ENCODE measurements around the gene ASPA. TPM values are rescaled to one million over a fixed set of nuclear protein-coding genes. Genes with fewer than 3 reads are reported as not detected.

Gene ASPA
- total and polyA plus RNA-seq, 10 of the 15 experiments (the other 5 are each of a cell fraction or from before 2014, with no cell fraction given), result 0.04 to 0.30 TPM; not detected in 8

- Histone ChIP-seq H3K36me3 (ENCODE audit: control insufficient read depth in 2 of 2, insufficient read depth in 2 of 2, low read length in 1 of 2) (no peaks in the 10 kb centered on the region), H3K9ac (ENCODE audit: control insufficient read depth, insufficient read depth, low read length) (no peak overlapping the region), H3K4me3 (no peak overlapping the region), H3K9me3 (replicated peaks; ENCODE audit: control insufficient read depth, insufficient read depth, low read length) (no peaks in the 10 kb centered on the region), H3K4me2 (ENCODE audit: control insufficient read depth, insufficient read depth) (no peak overlapping the region), H3K27ac (ENCODE audit: control insufficient read depth, insufficient read depth) (no peak overlapping the region), H4K20me1 (ENCODE audit: control insufficient read depth, insufficient read depth) (no peaks in the 10 kb centered on the region), H2AFZ (ENCODE audit: control insufficient read depth, low read depth, low read length) (no peak overlapping the region), H3K27me3 (replicated peaks in 1 of 2; ENCODE audit: control insufficient read depth in 2 of 2, insufficient read depth in 2 of 2, low read length in 1 of 2) (no peaks in the 10 kb centered on the region), H3K4me1 (ENCODE audit: control insufficient read depth, insufficient read depth, low read length) (no peaks in the 10 kb centered on the region), H3K79me2 (ENCODE audit: control insufficient read depth, insufficient read depth, low read length) (no peaks in the 10 kb centered on the region)
- no peak for FAIRE-seq
- WGBS (ENCODE audit: insufficient coverage, insufficient replicate concordance, low lambda C conversion rate, missing lambda C conversion rate), result 13% methylated on average over 3 of the region's 3 CpGs
- no TSS peak for BruUV-seq (replicated peaks)
- intact Hi-C loops (cut with micrococcal nuclease; ENCODE audit: unreplicated experiment), result no loop called here
- ChIA-PET POLR2A (no interaction called here), RAD21 (ENCODE audit: unreplicated experiment) (no interaction called here), SMC1A (ENCODE audit: uncharacterized antibody, unreplicated experiment) (no interaction called here), CTCF (no interaction called here)
- DNase-seq (ENCODE audit: low read depth, low spot score), result no peak
- in situ Hi-C loops (cut with MboI), result no loop called here
- TF ChIP-seq NR2C2 (IDR thresholded peaks at IDR 0.05; ENCODE audit: borderline replicate concordance, control insufficient read depth, insufficient read length, low read depth) (no peak), KLF5 (IDR thresholded peaks at IDR 0.05; ENCODE audit: partially characterized antibody) (no peak), SREBF1 (IDR thresholded peaks at IDR 0.05; ENCODE audit: low read length) (no peak), CREB1 (IDR thresholded peaks at IDR 0.05; ENCODE audit: low read depth) (no peak), SP1 (IDR thresholded peaks at IDR 0.05; ENCODE audit: low read depth, low read length) (no peak), TCF3 (IDR thresholded peaks at IDR 0.05; ENCODE audit: borderline replicate concordance, insufficient read depth, low read depth, low read length) (no peak)
- peak; percentile 50 for ATAC-seq
Observed at GRCh38 chr17:3474212-3474611, 1.6 kb upstream of the ASPA start.

GRCh38 chr17:3475251-3475685 is 529 bp upstream of the ASPA start:
- Histone ChIP-seq H3K4me2 (ENCODE audit: control insufficient read depth, insufficient read depth) (no peak overlapping the region), H3K9ac (ENCODE audit: control insufficient read depth, insufficient read depth, low read length) (no peak overlapping the region), H4K20me1 (ENCODE audit: control insufficient read depth, insufficient read depth) (no peaks in the 10 kb centered on the region), H3K9me3 (replicated peaks; ENCODE audit: control insufficient read depth, insufficient read depth, low read length) (no peaks in the 10 kb centered on the region), H3K27ac (ENCODE audit: control insufficient read depth, insufficient read depth) (no peak overlapping the region), H3K36me3 (ENCODE audit: control insufficient read depth in 2 of 2, insufficient read depth in 2 of 2, low read length in 1 of 2) (no peaks in the 10 kb centered on the region), H3K27me3 (replicated peaks in 1 of 2; ENCODE audit: control insufficient read depth in 2 of 2, insufficient read depth in 2 of 2, low read length in 1 of 2) (peaks cover 0 to 2% of the 10 kb centered on the region in 2 experiments; a peak in 1 of 4 replicates), H3K79me2 (ENCODE audit: control insufficient read depth, insufficient read depth, low read length) (no peaks in the 10 kb centered on the region), H3K4me1 (ENCODE audit: control insufficient read depth, insufficient read depth, low read length) (no peaks in the 10 kb centered on the region), H3K4me3 (no peak overlapping the region), H2AFZ (ENCODE audit: control insufficient read depth, low read depth, low read length) (no peak overlapping the region)
- in situ Hi-C loops (cut with MboI) (no loop called here), intact Hi-C loops (cut with micrococcal nuclease; ENCODE audit: unreplicated experiment) (no loop called here)
- no TSS peak for BruUV-seq (replicated peaks)
- ChIA-PET POLR2A (no interaction called here), SMC1A (ENCODE audit: uncharacterized antibody, unreplicated experiment) (interaction anchor here (0.8 kb wide), 1 partner anchor 25 kb away, joined by 3 read pairs; no protein-coding TSS in a partner anchor), CTCF (no interaction called here), RAD21 (ENCODE audit: unreplicated experiment) (no interaction called here)
- no peak for FAIRE-seq
- TF ChIP-seq ZBTB4 (CRISPR knock-in tag; IDR thresholded peaks at IDR 0.05) (no peak), RB1 (IDR thresholded peaks at IDR 0.05; ENCODE audit: borderline replicate concordance) (no peak), SMC3 (IDR thresholded peaks at IDR 0.05; ENCODE audit: borderline replicate concordance, low read length) (no peak), IRF4 (IDR thresholded peaks at IDR 0.05; ENCODE audit: low read depth, low read length) (no peak), NRF1 (conservative IDR thresholded peaks at IDR 0.05; ENCODE audit: low read depth, low read length) (no peak), FOXK2 (IDR thresholded peaks at IDR 0.05) (no peak), CTCF (IDR thresholded peaks at IDR 0.05 in 2 of 3, conservative IDR thresholded peaks at IDR 0.05 in 1 of 3; ENCODE audit: control insufficient read depth in 2 of 3, extremely low read depth in 1 of 3, insufficient read depth in 1 of 3, low read depth in 3 of 3, low read length in 3 of 3) (no peak)
- 53% methylated on average over 4 of the region's 4 CpGs for WGBS (ENCODE audit: insufficient coverage, insufficient replicate concordance, low lambda C conversion rate, missing lambda C conversion rate)
- DNase-seq (ENCODE audit: low read depth, low spot score), result no peak
- ATAC-seq, result no peak

Measured in GM12878 (cell line).